Mononuclear cell (primary cell): ENCODE data around the gene KLHL42. TPM values are rescaled to one million over a fixed set of nuclear protein-coding genes. Genes with fewer than 3 reads are reported as not detected.
"Not testable (repeated sequence)": the region's sequence is repeated elsewhere in the genome, so short reads cannot be mapped to it uniquely, and the experiment has no call there.

Experiments used
- H3K27me3 ChIP-seq: 2 replicates; pipeline ENCODE4 v1.6.0; 2011; ENCODE audit warnings: low read length, control low read depth; ENCODE audit not compliant: insufficient read depth
- H3K4me1 ChIP-seq: 2 replicates; pipeline ENCODE4 v1.5.1; 2011; ENCODE audit warnings: mild to moderate bottlenecking, low read length, control low read depth; ENCODE audit not compliant: insufficient read depth
- H3K4me3 ChIP-seq: 2 replicates; pipeline ENCODE4 v1.5.1; 2011; ENCODE audit warnings: mild to moderate bottlenecking, low read length, moderate library complexity
- H3K9me3 ChIP-seq: 2 replicates; pipeline ENCODE4 v1.5.1; 2011; ENCODE audit warnings: low read depth, mild to moderate bottlenecking, control low read depth, low read length
- total RNA-seq: library from RNA; depleted of rRNA; stranded (reverse); fragments of >200 nt; gene quantifications from one replicate; pipeline ENCODE4 v1.2.3, GENCODE V29; 2012

The KLHL42 gene
- total RNA-seq, 1 donor: 13.1 TPM

DNA sequence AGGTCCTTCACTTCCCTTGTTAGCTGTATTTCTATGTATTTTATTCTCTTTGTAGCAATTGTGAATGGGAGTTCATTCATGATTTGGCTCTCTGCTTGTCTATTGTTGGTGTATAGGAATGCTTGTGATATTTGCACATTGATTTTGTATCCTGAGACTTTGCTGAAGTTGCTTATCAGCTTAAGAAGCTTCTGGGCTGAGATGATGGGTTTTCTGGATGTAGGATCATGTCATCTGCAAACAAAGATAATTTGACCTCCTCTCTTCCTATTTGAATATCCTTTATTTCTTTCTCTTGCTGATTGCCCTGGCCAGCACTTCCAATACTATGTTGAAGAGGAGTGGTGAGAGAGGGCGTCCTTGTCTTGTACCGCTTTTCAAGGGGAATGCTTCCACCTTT lies 67.3 kb downstream of the KLHL42 start:
- H3K4me1 ChIP-seq, H3K9me3 ChIP-seq, H3K27me3 ChIP-seq, H3K4me3 ChIP-seq: not testable (repeated sequence)

DNA sequence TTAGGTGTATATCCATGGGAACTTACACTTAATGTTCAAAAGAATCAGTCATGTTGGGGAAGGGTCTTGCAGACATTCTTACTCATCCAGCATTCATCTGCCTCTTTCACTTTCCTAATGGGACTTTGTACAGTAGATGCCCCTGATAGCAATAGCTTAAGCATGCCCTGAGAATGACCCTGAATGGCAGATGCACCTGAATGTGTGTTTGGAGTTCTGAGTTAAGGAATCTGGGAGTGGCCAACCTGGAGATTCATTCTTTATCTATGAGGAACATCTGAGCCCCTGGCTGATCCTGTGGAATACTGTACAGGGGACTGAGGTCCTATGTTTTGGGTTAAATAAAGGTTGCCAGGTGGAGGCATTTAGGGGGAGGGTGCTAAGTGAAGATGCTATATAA lies 71.3 kb downstream of the KLHL42 start:
- H3K4me3 ChIP-seq: no peak overlapping the region
- no peaks in the 10 kb centered on the region for H3K4me1 ChIP-seq
- H3K9me3 ChIP-seq: no peaks in the 10 kb centered on the region
- H3K27me3 ChIP-seq: peaks cover 4% of the 10 kb centered on the region

DNA sequence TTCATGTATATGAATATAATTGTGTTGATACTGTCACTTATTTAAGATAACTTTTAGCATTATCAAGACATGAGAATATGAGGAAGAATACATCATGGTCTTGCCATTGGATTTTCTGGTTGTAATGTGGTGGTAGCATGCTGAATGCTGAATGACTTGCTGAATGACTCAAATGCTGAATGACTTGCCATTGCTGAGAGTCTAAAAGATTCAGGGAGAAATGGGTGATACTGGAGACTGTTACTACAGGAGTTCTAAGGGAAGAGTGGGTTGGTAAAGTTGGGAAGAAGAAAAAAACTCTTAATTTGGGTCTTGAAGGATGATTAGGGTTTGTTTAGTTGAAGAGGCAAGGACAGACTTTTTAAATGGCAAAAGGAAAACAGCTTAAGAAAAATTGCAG lies 72.1 kb downstream of the KLHL42 start:
- Histone ChIP-seq H3K4me3 (no peak overlapping the region), H3K27me3 (peaks cover 4% of the 10 kb centered on the region), H3K9me3 (no peaks in the 10 kb centered on the region), H3K4me1 (no peaks in the 10 kb centered on the region)

Other genes with a start within 250 kb of the KLHL42 start
- not detected for gene REP15, start 83.8 kb upstream of the KLHL42 start, total RNA-seq
- gene MRPS35, start 69.4 kb upstream of the KLHL42 start, total RNA-seq: 57.7 TPM
- not detected for gene MANSC4, start within 50 bp of the KLHL42 start, total RNA-seq
- gene PTHLH, start 192.5 kb downstream of the KLHL42 start, total RNA-seq: not detected